Neural progenitor cell (in vitro differentiated cells): ENCODE data around the gene SCFD2. TPM values are rescaled to one million over a fixed set of nuclear protein-coding genes. Genes with fewer than 3 reads are reported as not detected.

Source experiments
- DNase-seq: peaks from one replicate; pipeline ENCODE4 v3.0.0-alpha.2; 2016; ENCODE audit warnings: low spot score
- H2AFZ ChIP-seq: fragments of 200-600 bp; sonication (generic); replicated peaks from 2 replicates; pipeline ENCODE4 v1.6.1; 2016; ENCODE audit warnings: antibody characterized with exemption
- H3F3A ChIP-seq: fragments of 200-600 bp; sonication (generic); 2 replicates; pipeline ENCODE4 v1.6.1; 2016; ENCODE audit warnings: antibody characterized with exemption, low read depth
- H3K27ac ChIP-seq: fragments of 200-600 bp; sonication (generic); 2 replicates; pipeline ENCODE4 v1.5.1; 2016; ENCODE audit warnings: mild to moderate bottlenecking
- H3K27me3 ChIP-seq: fragments of 200-600 bp; sonication (generic); 2 replicates; pipeline ENCODE4 v1.6.1; 2016; ENCODE audit warnings: mild to moderate bottlenecking, moderate library complexity
- H3K36me3 ChIP-seq: fragments of 200-600 bp; sonication (generic); 2 replicates; pipeline ENCODE4 v1.5.1; 2016
- H3K4me1 ChIP-seq: fragments of 200-600 bp; sonication (generic); 2 replicates; pipeline ENCODE4 v1.6.1; 2016; ENCODE audit warnings: mixed run types
- H3K4me2 ChIP-seq: fragments of 200-600 bp; sonication (generic); 2 replicates; pipeline ENCODE4 v1.6.1; 2016
- H3K4me3 ChIP-seq: fragments of 200-600 bp; sonication (generic); 2 replicates; pipeline ENCODE4 v1.5.1; 2016
- H3K79me2 ChIP-seq: fragments of 200-600 bp; sonication (generic); 2 replicates; pipeline ENCODE4 v1.6.1; 2016; ENCODE audit warnings: low read depth
- H3K9ac ChIP-seq: fragments of 200-600 bp; sonication (generic); 2 replicates; pipeline ENCODE4 v1.6.1; 2016
- H3K9me3 ChIP-seq: fragments of 200-600 bp; sonication (generic); 2 replicates; pipeline ENCODE4 v1.5.1; 2016; ENCODE audit warnings: low read depth
- H4K20me1 ChIP-seq: fragments of 200-600 bp; sonication (generic); 2 replicates; pipeline ENCODE4 v1.6.1; 2016; ENCODE audit warnings: low read depth
- H3K27ac Mint-ChIP-seq: 3 replicates; pipeline ENCODE4 v1.8.0; 2021; ENCODE audit warnings: mixed read lengths
- H3K27me3 Mint-ChIP-seq: 2 replicates; pipeline ENCODE4 v1.8.0; 2022; ENCODE audit warnings: low read depth, mild to moderate bottlenecking, inconsistent platforms, moderate library complexity, mixed read lengths; ENCODE audit not compliant: insufficient read depth
- H3K36me3 Mint-ChIP-seq: 3 replicates; pipeline ENCODE4 v1.8.0; 2021; ENCODE audit warnings: mixed read lengths
- H3K4me1 Mint-ChIP-seq: 3 replicates; pipeline ENCODE4 v1.8.0; 2021; ENCODE audit warnings: mixed read lengths
- H3K4me3 Mint-ChIP-seq: 3 replicates; pipeline ENCODE4 v1.8.0; 2021; ENCODE audit warnings: mild to moderate bottlenecking, moderate library complexity, mixed read lengths
- H3K9me3 Mint-ChIP-seq: 3 replicates; pipeline ENCODE4 v1.8.0; 2020; ENCODE audit warnings: mixed read lengths
- CTCF ChIP-seq: fragments of 200-600 bp; sonication (generic); IDR thresholded peaks from 2 replicates; pipeline ENCODE4 v1.5.1; 2017; ENCODE audit warnings: antibody characterized with exemption, mild to moderate bottlenecking
- EZH2 ChIP-seq: fragments of 200-600 bp; sonication (generic); IDR thresholded peaks from 2 replicates; pipeline ENCODE4 v1.6.1; 2017; ENCODE audit warnings: antibody characterized with exemption, mild to moderate bottlenecking, moderate library complexity
- EZH2phosphoT487 ChIP-seq: fragments of 200-600 bp; sonication (generic); IDR thresholded peaks from 2 replicates; pipeline ENCODE4 v1.6.1; 2017; ENCODE audit warnings: antibody characterized with exemption
- total RNA-seq: library from RNA; depleted of rRNA; stranded (reverse); fragments of >200 nt; gene quantifications from 2 replicates; pipeline ENCODE4 v1.2.3, GENCODE V29; 2015; ENCODE audit warnings: low replicate concordance

SCFD2 gene
- total RNA-seq, 1 donor from 2014 or later, result 4.8 TPM

GRCh38 chr4:53055274-53055673 lies 310.6 kb downstream of the SCFD2 start:
- Mint-ChIP-seq H3K4me3 (no peak overlapping the region), H3K9me3 (no peaks in the 10 kb centered on the region), H3K27me3 (no peaks in the 10 kb centered on the region), H3K4me1 (no peaks in the 10 kb centered on the region), H3K27ac (no peak overlapping the region), H3K36me3 (no peaks in the 10 kb centered on the region)
- H3K4me3 ChIP-seq, result no peak overlapping the region
- TF ChIP-seq CTCF (no peak), EZH2phosphoT487 (no peak), EZH2 (no peak)
- H3K4me2 ChIP-seq, result no peak overlapping the region
- no peaks in the 10 kb centered on the region for H3F3A ChIP-seq
- no peak overlapping the region for H3K27ac ChIP-seq
- no peak for DNase-seq
- no peak overlapping the region for H2AFZ ChIP-seq
- no peaks in the 10 kb centered on the region for H4K20me1 ChIP-seq
- no peaks in the 10 kb centered on the region for H3K9me3 ChIP-seq
- no peak overlapping the region for H3K9ac ChIP-seq
- H3K27me3 ChIP-seq, result no peaks in the 10 kb centered on the region
- H3K79me2 ChIP-seq, result no peaks in the 10 kb centered on the region
- no peaks in the 10 kb centered on the region for H3K4me1 ChIP-seq
- H3K36me3 ChIP-seq, result no peaks in the 10 kb centered on the region

DNA sequence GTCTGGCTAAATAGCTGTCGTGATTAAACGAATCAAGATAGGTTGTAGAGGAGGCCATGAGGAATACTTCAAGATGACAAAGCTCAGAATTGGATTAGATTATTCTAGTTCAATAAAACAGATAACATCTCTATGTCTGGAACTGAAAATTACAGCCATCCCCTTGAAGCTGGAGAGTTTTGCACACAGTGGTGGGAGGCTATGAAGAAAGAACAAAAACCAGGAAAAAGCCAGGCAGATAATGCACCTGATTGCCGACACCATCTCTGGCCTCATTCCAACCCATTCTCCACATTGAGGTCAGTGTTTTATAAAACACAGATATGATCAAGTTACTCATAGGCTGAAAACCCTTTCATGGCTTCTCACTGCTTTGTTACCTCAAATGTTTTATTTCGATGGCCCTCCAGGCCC lies 315.5 kb downstream of the SCFD2 start:
- DNase-seq, result no peak
- no peak overlapping the region for H3K27ac ChIP-seq
- Mint-ChIP-seq H3K9me3 (no peaks in the 10 kb centered on the region), H3K4me3 (no peak overlapping the region), H3K27me3 (no peaks in the 10 kb centered on the region), H3K36me3 (no peaks in the 10 kb centered on the region), H3K27ac (no peak overlapping the region), H3K4me1 (no peaks in the 10 kb centered on the region)
- no peaks in the 10 kb centered on the region for H3K79me2 ChIP-seq
- no peak overlapping the region for H3K9ac ChIP-seq
- no peaks in the 10 kb centered on the region for H3K27me3 ChIP-seq
- H3K4me2 ChIP-seq, result no peak overlapping the region
- H3F3A ChIP-seq, result no peaks in the 10 kb centered on the region
- no peak for TF ChIP-seq CTCF
- TF ChIP-seq EZH2, result no peak
- TF ChIP-seq EZH2phosphoT487, result no peak
- no peaks in the 10 kb centered on the region for H4K20me1 ChIP-seq
- H2AFZ ChIP-seq, result no peak overlapping the region
- no peaks in the 10 kb centered on the region for H3K36me3 ChIP-seq
- no peaks in the 10 kb centered on the region for H3K4me1 ChIP-seq
- H3K4me3 ChIP-seq, result no peak overlapping the region
- H3K9me3 ChIP-seq, result no peaks in the 10 kb centered on the region

DNA sequence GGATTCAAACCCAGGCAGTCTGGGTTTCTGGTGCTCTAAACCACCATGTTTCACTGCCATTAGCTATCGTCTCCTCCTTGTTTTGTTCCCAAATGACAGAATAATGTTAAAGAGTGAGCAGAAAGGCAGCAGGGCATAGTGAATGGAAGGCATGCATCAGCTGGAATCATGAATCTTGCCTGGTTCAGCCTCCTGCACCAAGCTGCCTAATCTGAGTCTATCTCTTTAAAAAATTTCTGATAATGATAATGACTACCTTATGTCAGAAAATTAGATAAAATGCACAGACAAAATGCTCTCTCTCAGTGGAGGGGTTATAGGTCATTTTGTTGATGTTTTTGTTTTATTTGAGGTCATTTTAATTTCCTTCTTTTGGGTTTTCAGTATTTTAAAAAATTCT lies 316.3 kb downstream of the SCFD2 start:
- Mint-ChIP-seq H3K27ac (no peak overlapping the region), H3K4me1 (peaks cover under 1% of the 10 kb centered on the region), H3K4me3 (no peak overlapping the region), H3K9me3 (no peaks in the 10 kb centered on the region), H3K36me3 (no peaks in the 10 kb centered on the region), H3K27me3 (no peaks in the 10 kb centered on the region)
- Histone ChIP-seq H3K9me3 (no peaks in the 10 kb centered on the region), H3K36me3 (no peaks in the 10 kb centered on the region), H3K79me2 (no peaks in the 10 kb centered on the region), H3K27ac (no peak overlapping the region), H3K4me3 (no peak overlapping the region), H4K20me1 (no peaks in the 10 kb centered on the region), H3K4me2 (no peak overlapping the region), H3K4me1 (no peaks in the 10 kb centered on the region), H3K27me3 (no peaks in the 10 kb centered on the region), H3F3A (no peaks in the 10 kb centered on the region), H2AFZ (no peak overlapping the region), H3K9ac (no peak overlapping the region)
- no peak for DNase-seq
- TF ChIP-seq CTCF (no peak), EZH2 (no peak), EZH2phosphoT487 (no peak)

- no peaks in the 10 kb centered on the region for H3K9me3 ChIP-seq
- no peak overlapping the region for H3K9ac ChIP-seq
- peak overlapping the region; percentile 89 for H2AFZ ChIP-seq
- no peak for TF ChIP-seq CTCF
- no peaks in the 10 kb centered on the region for H3K27me3 Mint-ChIP-seq
- H3K4me1 ChIP-seq, result peaks cover 8% of the 10 kb centered on the region
- H3K36me3 ChIP-seq, result no peaks in the 10 kb centered on the region
- no peak overlapping the region for H3K27ac Mint-ChIP-seq
- no peaks in the 10 kb centered on the region for H3K27me3 ChIP-seq
- no peaks in the 10 kb centered on the region for H3K79me2 ChIP-seq
- no peaks in the 10 kb centered on the region for H3K36me3 Mint-ChIP-seq
- no peak overlapping the region for H3K4me2 ChIP-seq
- H3F3A ChIP-seq, result no peaks in the 10 kb centered on the region
- H3K4me3 Mint-ChIP-seq, result no peak overlapping the region
- H4K20me1 ChIP-seq, result no peaks in the 10 kb centered on the region
- H3K27ac ChIP-seq, result no peak overlapping the region
- no peak for DNase-seq
- peaks cover 11% of the 10 kb centered on the region for H3K4me1 Mint-ChIP-seq
- no peaks in the 10 kb centered on the region for H3K9me3 Mint-ChIP-seq
- no peak overlapping the region for H3K4me3 ChIP-seq
Observed at GRCh38 chr4:53044651-53044960, 321.3 kb downstream of the SCFD2 start.
